Stimulated activated CD8-positive, alpha-beta memory T cell treated with anti-CD3 and anti-CD28 coated beads, Interleukin-2, amount 100 ng/mL, for 48 hours (primary cell): Measurements from ENCODE around the gene IRF2BP2.

Experiments
- DNase-seq, 2 donors: peaks; one replicate each; pipeline ENCODE4 v3.0.0-alpha.2; 2020; ENCODE audit warnings: low read depth in 2 of 2

The IRF2BP2 gene

GRCh38 chr1:234583755-234584419 is 26.1 kb downstream of the IRF2BP2 start:
- no peak for DNase-seq

- no peak for DNase-seq
Observed at GRCh38 chr1:234582681-234583301, 27.2 kb downstream of the IRF2BP2 start.

- no peak for DNase-seq
Observed at GRCh38 chr1:234582186-234582585, 27.8 kb downstream of the IRF2BP2 start.

- DNase-seq, result no peak
Observed at GRCh38 chr1:234581063-234581714, 28.8 kb downstream of the IRF2BP2 start.

GRCh38 chr1:234579967-234580366 is 30.0 kb downstream of the IRF2BP2 start:
- no peak for DNase-seq

- no peak for DNase-seq
Observed at GRCh38 chr1:234578735-234579134, 31.2 kb downstream of the IRF2BP2 start.

- no peak for DNase-seq
Observed at GRCh38 chr1:234578087-234578486, 31.9 kb downstream of the IRF2BP2 start.

- DNase-seq, result no peak
Observed at GRCh38 chr1:234573711-234574299, 36.2 kb downstream of the IRF2BP2 start.

- DNase-seq, result no peak
Observed at GRCh38 chr1:234572966-234573365, 37.0 kb downstream of the IRF2BP2 start.

- DNase-seq, result no peak
Observed at GRCh38 chr1:234571702-234572101, 38.3 kb downstream of the IRF2BP2 start.

GRCh38 chr1:234570329-234571120 is 39.5 kb downstream of the IRF2BP2 start:
- DNase-seq, result no peak

GRCh38 chr1:234568345-234568744 is 41.6 kb downstream of the IRF2BP2 start:
- DNase-seq, result no peak

- DNase-seq, result no peak
Observed at GRCh38 chr1:234565132-234565531, 44.8 kb downstream of the IRF2BP2 start.

GRCh38 chr1:234564035-234565029 is 45.6 kb downstream of the IRF2BP2 start:
- DNase-seq, result no peak

GRCh38 chr1:234562334-234562733 is 47.6 kb downstream of the IRF2BP2 start:
- no peak for DNase-seq

- no peak for DNase-seq
Observed at GRCh38 chr1:234561319-234561718, 48.7 kb downstream of the IRF2BP2 start.

GRCh38 chr1:234559902-234560676 is 49.9 kb downstream of the IRF2BP2 start:
- no peak for DNase-seq

GRCh38 chr1:234559152-234559901 is 50.7 kb downstream of the IRF2BP2 start:
- DNase-seq, result no peak

- DNase-seq, result no peak
Observed at GRCh38 chr1:234558330-234558836, 51.6 kb downstream of the IRF2BP2 start.
